ENCODE data around the gene KLRF2.

KLRF2 gene, protein sequence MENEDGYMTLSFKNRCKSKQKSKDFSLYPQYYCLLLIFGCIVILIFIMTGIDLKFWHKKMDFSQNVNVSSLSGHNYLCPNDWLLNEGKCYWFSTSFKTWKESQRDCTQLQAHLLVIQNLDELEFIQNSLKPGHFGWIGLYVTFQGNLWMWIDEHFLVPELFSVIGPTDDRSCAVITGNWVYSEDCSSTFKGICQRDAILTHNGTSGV

DNA sequence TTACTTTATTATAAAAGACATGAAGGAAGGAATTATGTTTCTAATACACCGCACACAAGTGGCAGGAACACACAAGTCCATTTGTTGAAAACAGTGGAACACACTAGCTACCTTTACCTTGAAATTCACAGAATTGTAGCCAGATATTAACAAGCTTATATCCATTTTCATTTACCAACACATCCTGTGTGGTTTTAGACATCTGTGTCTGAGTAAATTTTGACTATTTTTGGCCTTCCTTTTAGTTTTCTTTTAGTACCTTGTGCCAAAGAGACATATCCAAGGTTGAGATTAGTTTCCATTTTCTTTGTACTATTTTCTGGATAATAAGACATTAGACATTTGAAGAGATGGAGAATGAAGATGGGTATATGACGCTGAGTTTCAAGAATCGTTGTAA lies at the start of gene KLRF2:
KLRF2 (plus strand) TSS at position 244 of the 400 bp plus-strand sequence; CDS start at position 351, 107 bp downstream.
- no peak within 1 kb of the TSS for H3K4me3 ChIP-seq (ENCODE audit: low read length)
- TF ChIP-seq, protein P1, sequence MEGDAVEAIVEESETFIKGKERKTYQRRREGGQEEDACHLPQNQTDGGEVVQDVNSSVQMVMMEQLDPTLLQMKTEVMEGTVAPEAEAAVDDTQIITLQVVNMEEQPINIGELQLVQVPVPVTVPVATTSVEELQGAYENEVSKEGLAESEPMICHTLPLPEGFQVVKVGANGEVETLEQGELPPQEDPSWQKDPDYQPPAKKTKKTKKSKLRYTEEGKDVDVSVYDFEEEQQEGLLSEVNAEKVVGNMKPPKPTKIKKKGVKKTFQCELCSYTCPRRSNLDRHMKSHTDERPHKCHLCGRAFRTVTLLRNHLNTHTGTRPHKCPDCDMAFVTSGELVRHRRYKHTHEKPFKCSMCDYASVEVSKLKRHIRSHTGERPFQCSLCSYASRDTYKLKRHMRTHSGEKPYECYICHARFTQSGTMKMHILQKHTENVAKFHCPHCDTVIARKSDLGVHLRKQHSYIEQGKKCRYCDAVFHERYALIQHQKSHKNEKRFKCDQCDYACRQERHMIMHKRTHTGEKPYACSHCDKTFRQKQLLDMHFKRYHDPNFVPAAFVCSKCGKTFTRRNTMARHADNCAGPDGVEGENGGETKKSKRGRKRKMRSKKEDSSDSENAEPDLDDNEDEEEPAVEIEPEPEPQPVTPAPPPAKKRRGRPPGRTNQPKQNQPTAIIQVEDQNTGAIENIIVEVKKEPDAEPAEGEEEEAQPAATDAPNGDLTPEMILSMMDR (conservative IDR thresholded peaks at IDR 0.05; ENCODE audit: low read length): no peak
- no peak for DNase-seq (ENCODE audit: low read depth)

DNA sequence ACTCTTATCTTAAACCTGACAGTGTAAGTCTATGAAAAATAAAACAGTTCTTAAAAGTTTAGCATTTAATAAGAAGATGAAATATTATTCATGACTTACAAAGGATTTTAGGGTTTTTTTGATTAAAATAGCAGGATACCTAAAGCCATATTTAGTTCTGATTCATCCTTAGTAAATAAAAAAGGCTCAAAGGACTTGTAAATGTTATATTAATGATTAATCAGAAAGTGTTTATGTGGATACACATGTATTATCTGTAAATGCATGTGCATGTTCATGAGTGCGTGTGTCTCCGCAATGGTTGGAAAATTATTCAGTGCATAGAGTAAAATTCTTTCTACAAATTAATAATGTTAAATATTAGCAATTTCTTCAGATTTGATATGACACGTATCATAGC lies 49.6 kb upstream of the KLRF2 start:
- TF ChIP-seq, protein P1 (conservative IDR thresholded peaks at IDR 0.05; ENCODE audit: low read length): no peak
- H3K4me3 ChIP-seq (ENCODE audit: low read length): no peak overlapping the region
- DNase-seq (ENCODE audit: low read depth): no peak

DNA sequence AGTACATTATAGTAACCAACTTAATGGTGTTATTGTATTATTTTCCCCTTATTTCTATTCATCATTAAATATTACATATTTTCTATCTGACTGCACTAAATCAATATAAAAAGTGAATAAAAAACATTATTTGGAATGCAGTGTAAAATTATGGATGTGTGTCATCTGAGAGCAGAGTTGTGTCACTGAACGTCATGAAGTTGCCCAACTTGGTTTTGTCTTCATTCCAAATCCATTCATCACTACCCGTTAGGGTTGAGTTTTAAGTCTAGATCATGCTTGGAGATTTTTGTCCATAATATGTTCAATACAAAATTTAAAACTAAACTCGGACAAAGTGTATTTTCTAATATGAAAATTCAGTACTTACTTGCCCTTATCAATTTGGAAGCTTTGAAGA lies 37.9 kb upstream of the KLRF2 start:
- TF ChIP-seq, protein P1 (conservative IDR thresholded peaks at IDR 0.05; ENCODE audit: low read length): no peak
- no peak for DNase-seq (ENCODE audit: low read depth)

DNA sequence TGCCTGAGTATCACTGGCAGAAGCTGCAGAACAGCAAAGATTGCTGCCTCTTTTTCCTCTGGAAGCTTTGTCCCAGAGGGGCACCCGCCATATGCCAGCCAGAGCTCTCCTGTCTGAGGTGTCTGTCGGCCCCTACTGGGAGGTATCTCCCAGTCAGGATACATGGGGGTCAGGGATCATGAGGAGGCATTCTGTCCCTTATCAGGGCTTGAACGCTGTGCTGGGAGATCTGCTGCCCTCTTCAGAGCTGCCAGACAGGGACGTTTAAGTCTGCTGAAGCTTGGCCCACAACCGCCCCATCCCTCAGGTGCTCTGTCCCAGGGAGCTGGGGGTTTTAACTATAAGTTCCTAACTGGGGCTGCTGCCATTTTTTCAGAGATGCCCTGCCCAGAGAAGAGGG lies 32.4 kb upstream of the KLRF2 start:
- no peak overlapping the region for H3K4me3 ChIP-seq (ENCODE audit: low read length)
- TF ChIP-seq, protein P1 (conservative IDR thresholded peaks at IDR 0.05; ENCODE audit: low read length): no peak
- DNase-seq (ENCODE audit: low read depth): no peak

More for the DNA sequence above, 37.9 kb upstream of the KLRF2 start:
- no peak overlapping the region for H3K4me3 ChIP-seq (ENCODE audit: low read length)

DNA sequence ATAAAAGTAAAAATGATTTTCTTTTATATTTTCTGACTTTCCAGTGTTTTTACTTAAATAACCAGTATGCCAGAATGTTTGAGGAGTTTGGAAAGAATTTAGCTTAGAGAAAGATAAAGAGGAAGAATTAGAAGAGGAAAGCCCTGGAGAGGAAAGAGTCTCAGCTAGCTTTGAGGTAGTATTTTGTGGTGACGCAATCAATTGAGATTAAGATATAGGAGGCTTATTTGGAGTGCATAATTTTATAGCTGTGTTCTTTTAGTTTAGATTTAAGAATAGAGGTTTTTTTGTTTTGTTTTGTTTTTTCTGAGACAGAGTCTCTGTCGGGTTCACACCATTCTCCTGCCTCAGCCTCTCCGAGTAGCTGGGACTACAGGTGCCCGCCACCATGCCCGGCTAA lies 30.2 kb upstream of the KLRF2 start:
- DNase-seq (ENCODE audit: low read depth): no peak
- TF ChIP-seq, protein P1 (conservative IDR thresholded peaks at IDR 0.05; ENCODE audit: low read length): no peak

DNA sequence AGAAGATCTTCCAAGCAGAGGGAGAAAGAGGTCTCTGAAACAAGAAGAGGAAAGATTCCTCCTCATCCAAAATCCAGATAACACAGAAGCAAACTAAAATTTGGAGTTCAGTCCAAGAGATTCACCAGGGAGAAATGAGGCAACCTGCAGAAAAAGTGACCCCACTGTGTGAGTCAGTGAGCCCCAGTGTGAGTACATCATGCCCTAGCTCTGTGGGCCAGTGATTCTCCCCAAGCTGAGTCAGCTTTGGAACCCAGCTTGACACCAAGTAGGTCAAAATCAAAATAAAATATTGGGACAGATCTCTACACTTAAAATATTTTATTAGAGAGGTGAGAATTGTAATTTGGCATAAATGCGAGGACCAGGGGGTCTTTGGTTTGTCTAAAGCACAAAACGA lies 29.4 kb upstream of the KLRF2 start:
- H3K4me3 ChIP-seq (ENCODE audit: low read length): no peak overlapping the region
- TF ChIP-seq, protein P1 (conservative IDR thresholded peaks at IDR 0.05; ENCODE audit: low read length): no peak
- DNase-seq (ENCODE audit: low read depth): no peak

More for the DNA sequence above, 30.2 kb upstream of the KLRF2 start:
- no peak overlapping the region for H3K4me3 ChIP-seq (ENCODE audit: low read length)

DNA sequence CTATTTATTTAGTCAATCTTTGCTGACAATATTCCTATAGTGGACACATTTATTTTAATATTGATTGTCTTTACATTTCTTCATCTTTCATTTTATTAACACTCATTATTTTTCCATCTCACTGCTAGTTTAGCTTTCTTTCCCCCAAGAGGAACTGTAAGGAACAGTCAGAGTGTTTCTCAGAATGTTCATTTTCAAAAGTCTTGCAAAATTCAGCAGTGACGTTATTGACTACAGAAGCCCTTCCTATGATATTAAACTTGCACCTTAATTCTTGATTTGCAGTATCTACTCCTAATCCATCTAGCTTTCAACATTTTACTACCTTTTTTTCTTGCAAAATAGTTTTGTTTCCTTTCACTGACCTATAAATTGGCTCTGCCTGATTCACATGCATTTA lies 25.1 kb upstream of the KLRF2 start:
- DNase-seq (ENCODE audit: low read depth): no peak
- TF ChIP-seq, protein P1 (conservative IDR thresholded peaks at IDR 0.05; ENCODE audit: low read length): no peak
- no peak overlapping the region for H3K4me3 ChIP-seq (ENCODE audit: low read length)
